Tibial nerve (tissue), 4 donors: ENCODE results near the gene SHISA6. TPM values are rescaled to one million over a fixed set of nuclear protein-coding genes. Genes with fewer than 3 reads are reported as not detected.

Source experiments
- DNase-seq, 2 donors: peaks; one replicate each; pipeline ENCODE4 v3.0.0-alpha.2; 2019; ENCODE audit warnings: low spot score in 2 of 2
- H3K27ac ChIP-seq, 4 donors: fragments of 200-600 bp; sonication (generic) in 3 of 4; one replicate each; pipeline ENCODE4 v1.5.1; 2017 to 2019; ENCODE audit warnings: mild to moderate bottlenecking in 1 of 4
- H3K27me3 ChIP-seq, 2 donors: fragments of 200-600 bp; sonication (generic) in 1 of 2; one replicate each; pipeline versions ENCODE4 v1.5.1 to v1.6.0; 2017 to 2019
- H3K36me3 ChIP-seq, 3 donors: fragments of 200-600 bp; sonication (generic); one replicate each; pipeline ENCODE4 v1.5.1; 2018 to 2019
- H3K4me1 ChIP-seq, 4 donors: fragments of 200-600 bp; sonication (generic) in 3 of 4; one replicate each; pipeline ENCODE4 v1.5.1; 2017 to 2019
- H3K4me3 ChIP-seq, 4 donors: fragments of 200-600 bp; sonication (generic) in 3 of 4; one replicate each; pipeline ENCODE4 v1.5.1; 2017 to 2019; ENCODE audit warnings: mild to moderate bottlenecking in 1 of 4, moderate library complexity in 1 of 4
- H3K9me3 ChIP-seq, 4 donors: fragments of 200-600 bp; sonication (generic) in 3 of 4; one replicate each; pipeline ENCODE4 v1.5.1; 2017 to 2019
- EP300 ChIP-seq, 2 donors: sonication (generic); formaldehyde crosslinking; IDR thresholded peaks; one replicate each; pipeline ENCODE4 v1.6.1; 2017; ENCODE audit warnings: antibody characterized with exemption in 2 of 2, mild to moderate bottlenecking in 1 of 2
- POLR2A ChIP-seq, 2 donors: fragments of 450-650 bp; IDR thresholded peaks; one replicate each; pipeline ENCODE4 v1.6.1; 2017; ENCODE audit warnings: antibody characterized with exemption in 2 of 2, mild to moderate bottlenecking in 2 of 2, moderate library complexity in 2 of 2
- WGBS, 2 donors: methylation state at CpG; one replicate each; pipeline ENCODE4 v1.1.5; 2018; 5-methylcytosine and 5-hydroxymethylcytosine counted together
- total RNA-seq, 4 donors: library from RNA; depleted of rRNA; stranded (reverse); fragments of >200 nt; gene quantifications; one replicate each; pipeline ENCODE4 v1.1.0, GENCODE V29; 2016
- TF ChIP-seq, protein P1 (sequence below), 5 experiments: fragments of 200-600 bp in 3 of 5; fragments of 450-650 bp in 2 of 5; sonication (generic) in 3 of 5; IDR thresholded peaks; one replicate each; pipeline ENCODE4 v1.5.1; 2016 to 2019; ENCODE audit warnings: antibody characterized with exemption in 5 of 5, mild to moderate bottlenecking in 3 of 5, moderate library complexity in 2 of 5

The SHISA6 gene
- total RNA-seq, 4 donors from 2014 or later: 10.8 to 28.0 (median 21.9) TPM

- peaks cover 0 to 20% (median 0%) of the 10 kb centered on the region in 4 donors for H3K9me3 ChIP-seq
- no peak overlapping the region for H3K27ac ChIP-seq
- H3K4me1 ChIP-seq: no peaks in the 10 kb centered on the region
- no peaks in the 10 kb centered on the region for H3K36me3 ChIP-seq
- TF ChIP-seq EP300 (IDR thresholded peaks at IDR 0.05): no peak
- TF ChIP-seq, protein P1, sequence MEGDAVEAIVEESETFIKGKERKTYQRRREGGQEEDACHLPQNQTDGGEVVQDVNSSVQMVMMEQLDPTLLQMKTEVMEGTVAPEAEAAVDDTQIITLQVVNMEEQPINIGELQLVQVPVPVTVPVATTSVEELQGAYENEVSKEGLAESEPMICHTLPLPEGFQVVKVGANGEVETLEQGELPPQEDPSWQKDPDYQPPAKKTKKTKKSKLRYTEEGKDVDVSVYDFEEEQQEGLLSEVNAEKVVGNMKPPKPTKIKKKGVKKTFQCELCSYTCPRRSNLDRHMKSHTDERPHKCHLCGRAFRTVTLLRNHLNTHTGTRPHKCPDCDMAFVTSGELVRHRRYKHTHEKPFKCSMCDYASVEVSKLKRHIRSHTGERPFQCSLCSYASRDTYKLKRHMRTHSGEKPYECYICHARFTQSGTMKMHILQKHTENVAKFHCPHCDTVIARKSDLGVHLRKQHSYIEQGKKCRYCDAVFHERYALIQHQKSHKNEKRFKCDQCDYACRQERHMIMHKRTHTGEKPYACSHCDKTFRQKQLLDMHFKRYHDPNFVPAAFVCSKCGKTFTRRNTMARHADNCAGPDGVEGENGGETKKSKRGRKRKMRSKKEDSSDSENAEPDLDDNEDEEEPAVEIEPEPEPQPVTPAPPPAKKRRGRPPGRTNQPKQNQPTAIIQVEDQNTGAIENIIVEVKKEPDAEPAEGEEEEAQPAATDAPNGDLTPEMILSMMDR (IDR thresholded peaks at IDR 0.05): no peak
- TF ChIP-seq POLR2A (IDR thresholded peaks at IDR 0.05): no peak
- no peak overlapping the region for H3K4me3 ChIP-seq
- H3K27me3 ChIP-seq: no peaks in the 10 kb centered on the region
- 62 to 69% methylated on average over 4 of the region's 4 CpGs for WGBS, 2 donors
- no peak for DNase-seq
These were observed 150.1 kb downstream of the SHISA6 start for GRCh38 chr17:11391134-11391533.

DNA sequence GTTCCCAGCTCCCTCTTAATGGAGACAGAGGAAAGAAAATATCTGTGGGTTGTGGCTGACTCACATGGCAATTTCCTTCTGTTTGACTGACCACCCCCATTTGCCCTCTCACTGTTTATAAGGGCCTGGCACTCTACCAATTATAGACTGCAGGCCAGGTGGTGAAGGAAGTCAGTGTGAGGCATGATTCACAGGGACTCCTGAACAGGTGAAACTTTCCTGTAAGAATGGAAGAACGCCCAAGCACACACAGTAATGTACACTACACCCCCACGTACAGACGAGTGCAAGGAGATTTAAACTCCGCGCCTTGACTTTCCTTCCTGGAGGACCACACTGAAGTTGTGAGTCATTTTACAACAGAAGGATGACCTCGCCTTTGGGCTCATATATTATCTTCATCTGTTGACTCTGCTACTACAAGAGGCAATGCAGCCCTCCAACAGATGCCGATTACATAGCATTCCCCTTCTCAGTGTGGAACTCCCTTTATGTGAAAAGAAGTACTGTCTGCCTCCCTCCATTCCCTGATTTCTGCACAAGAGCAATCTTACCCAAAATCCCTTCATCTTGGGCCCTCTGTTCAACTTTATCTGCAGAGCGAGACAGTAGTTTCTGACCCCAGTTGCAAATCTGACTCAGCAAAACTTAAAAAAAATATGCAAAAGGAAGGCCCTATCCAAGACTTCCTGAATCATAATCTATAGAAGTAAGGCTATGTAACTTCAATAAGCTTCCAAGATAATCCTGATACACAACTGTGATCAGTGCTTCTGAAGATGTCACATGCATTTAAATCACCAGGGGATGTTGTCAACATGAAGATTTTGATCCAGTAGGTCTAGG is 163.6 kb downstream of the SHISA6 start:
- H3K27me3 ChIP-seq: no peaks in the 10 kb centered on the region
- TF ChIP-seq POLR2A (IDR thresholded peaks at IDR 0.05): no peak
- TF ChIP-seq EP300 (IDR thresholded peaks at IDR 0.05): no peak
- TF ChIP-seq, protein P1 (IDR thresholded peaks at IDR 0.05): no peak
- no peak for DNase-seq
- WGBS, 2 donors: 63 to 69% methylated on average over 8 of the region's 8 CpGs
- H3K4me1 ChIP-seq: no peaks in the 10 kb centered on the region
- peaks cover 0 to 27% (median 2%) of the 10 kb centered on the region in 4 donors for H3K9me3 ChIP-seq
- H3K27ac ChIP-seq: no peak overlapping the region
- H3K4me3 ChIP-seq: no peak overlapping the region
- H3K36me3 ChIP-seq: no peaks in the 10 kb centered on the region

DNA sequence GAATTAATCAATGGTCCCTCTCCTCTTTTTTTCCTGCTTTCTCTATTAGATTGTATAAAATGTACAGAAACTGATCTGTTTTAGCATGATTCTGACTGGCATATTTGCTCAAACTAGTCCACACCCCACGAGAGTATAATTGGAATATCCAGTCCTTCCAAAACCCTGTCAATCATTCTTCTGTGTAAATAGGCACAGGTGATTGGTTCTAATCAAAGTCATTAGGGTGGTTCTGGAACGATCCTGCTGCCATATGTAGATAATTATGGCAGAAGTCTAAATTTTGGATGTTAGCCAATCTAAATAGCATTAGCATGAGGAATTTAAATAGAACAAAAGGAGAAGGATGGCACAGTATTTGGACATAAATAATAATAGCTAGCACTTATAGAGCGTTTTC is 165.7 kb downstream of the SHISA6 start:
- H3K27ac ChIP-seq: no peak overlapping the region
- no peaks in the 10 kb centered on the region for H3K4me1 ChIP-seq
- H3K27me3 ChIP-seq: no peaks in the 10 kb centered on the region
- no peak for DNase-seq
- TF ChIP-seq EP300 (IDR thresholded peaks at IDR 0.05): no peak
- no peak for TF ChIP-seq POLR2A (IDR thresholded peaks at IDR 0.05)
- TF ChIP-seq, protein P1 (IDR thresholded peaks at IDR 0.05): no peak
- H3K4me3 ChIP-seq: no peak overlapping the region
- WGBS, 2 donors: 58 to 60% methylated on average over 3 of the region's 3 CpGs
- no peaks in the 10 kb centered on the region for H3K36me3 ChIP-seq
- peaks cover 0 to 19% (median 1%) of the 10 kb centered on the region in 4 donors for H3K9me3 ChIP-seq

DNA sequence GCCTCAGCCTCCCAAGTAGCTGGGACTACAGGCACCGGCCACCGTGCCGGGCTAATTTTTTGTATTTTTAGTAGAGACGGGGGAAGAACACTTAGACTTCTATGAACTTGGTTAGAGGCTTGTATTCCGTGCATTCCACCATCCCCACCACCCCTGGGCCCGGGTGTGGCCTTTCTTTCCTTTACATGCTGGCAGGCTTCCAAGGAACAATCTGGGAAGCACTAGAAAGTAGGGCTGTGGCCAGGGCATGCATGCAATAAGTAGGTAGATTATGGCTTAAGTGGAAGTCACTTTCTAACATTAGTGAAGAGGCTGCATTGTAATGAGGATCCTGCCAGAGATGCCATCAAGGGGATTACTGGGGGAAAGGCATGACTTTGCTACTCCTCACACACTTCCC is 171.6 kb downstream of the SHISA6 start:
- H3K9me3 ChIP-seq: peaks cover 0 to 13% (median 0%) of the 10 kb centered on the region in 4 donors
- no peaks in the 10 kb centered on the region for H3K36me3 ChIP-seq
- no peak for TF ChIP-seq EP300 (IDR thresholded peaks at IDR 0.05)
- TF ChIP-seq, protein P1 (IDR thresholded peaks at IDR 0.05): no peak
- no peak for TF ChIP-seq POLR2A (IDR thresholded peaks at IDR 0.05)
- DNase-seq: no peak
- H3K27me3 ChIP-seq: no peaks in the 10 kb centered on the region
- H3K4me1 ChIP-seq: no peaks in the 10 kb centered on the region
- no peak overlapping the region for H3K4me3 ChIP-seq
- 73 to 78% methylated on average over 6 of the region's 6 CpGs for WGBS, 2 donors
- H3K27ac ChIP-seq: no peak overlapping the region

GRCh38 chr17:11418342-11418741 is 177.3 kb downstream of the SHISA6 start:
- H3K4me3 ChIP-seq: no peak overlapping the region
- H3K36me3 ChIP-seq: no peaks in the 10 kb centered on the region
- no peaks in the 10 kb centered on the region for H3K4me1 ChIP-seq
- H3K9me3 ChIP-seq: peaks cover 0 to 12% (median 0%) of the 10 kb centered on the region in 4 donors
- WGBS, 2 donors: 85 to 86% methylated on average over 3 of the region's 3 CpGs
- H3K27me3 ChIP-seq: no peaks in the 10 kb centered on the region
- TF ChIP-seq, protein P1 (IDR thresholded peaks at IDR 0.05): no peak
- TF ChIP-seq EP300 (IDR thresholded peaks at IDR 0.05): no peak
- TF ChIP-seq POLR2A (IDR thresholded peaks at IDR 0.05): no peak
- no peak overlapping the region for H3K27ac ChIP-seq
- DNase-seq: no peak
